Skin epidermis (tissue), 12 donors: ENCODE results near the gene CNRIP1.

Experiments used
- H3K27ac ChIP-seq, 21 experiments: fragments of 200-600 bp; sonication (generic) in 11 of 21; one replicate each; pipeline ENCODE4 v1.5.0; 2020; ENCODE audit warnings: mild to moderate bottlenecking in 3 of 21, inconsistent platforms in 2 of 21, moderate library complexity in 2 of 21
- H3K4me3 ChIP-seq, 7 experiments: fragments of 200-600 bp; sonication (generic) in 2 of 7; one replicate each; pipeline ENCODE4 v1.5.0; 2020; ENCODE audit warnings: inconsistent platforms in 2 of 7, mild to moderate bottlenecking in 2 of 7, moderate library complexity in 1 of 7

Gene CNRIP1

DNA sequence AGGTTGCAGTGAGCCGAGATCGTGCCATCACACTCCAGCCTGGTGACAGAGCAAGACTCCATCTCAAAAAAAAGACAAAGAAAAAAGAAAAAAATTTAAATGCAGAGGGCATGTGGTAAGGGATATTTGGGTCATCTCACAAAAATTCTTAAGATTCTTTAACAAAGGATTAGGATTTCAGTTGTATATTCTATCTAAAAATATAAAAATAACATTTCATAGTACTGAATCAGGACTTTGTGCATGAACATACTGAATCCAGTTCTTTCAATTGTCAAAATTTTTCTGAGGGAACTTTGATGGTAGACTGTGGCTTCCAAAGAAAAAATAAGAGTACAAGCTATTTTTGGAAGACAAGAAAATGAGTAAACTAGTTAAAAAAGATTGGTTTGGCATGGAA is 60.9 kb downstream of the CNRIP1 start:
- Histone ChIP-seq H3K4me3 (no peak overlapping the region), H3K27ac (no peak overlapping the region)

DNA sequence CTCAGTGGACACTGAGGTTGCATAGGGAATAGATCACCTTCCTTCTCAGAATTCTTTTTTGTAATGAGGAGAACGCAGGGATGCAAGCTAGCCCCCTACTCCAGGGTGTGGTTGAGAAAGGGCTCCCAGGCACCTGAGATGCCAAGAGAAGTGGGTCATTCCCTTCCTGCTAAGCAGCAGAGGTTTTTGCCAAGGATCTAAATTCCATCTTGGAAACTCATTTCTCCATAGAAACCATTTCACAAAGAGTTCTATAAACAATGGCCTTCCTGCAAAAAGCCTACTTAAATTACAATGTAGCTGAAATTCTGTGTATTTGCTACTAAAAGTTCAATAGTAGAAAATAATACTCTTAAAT is 63.7 kb downstream of the CNRIP1 start:
- H3K4me3 ChIP-seq = no peak overlapping the region
- H3K27ac ChIP-seq = no peak overlapping the region

DNA sequence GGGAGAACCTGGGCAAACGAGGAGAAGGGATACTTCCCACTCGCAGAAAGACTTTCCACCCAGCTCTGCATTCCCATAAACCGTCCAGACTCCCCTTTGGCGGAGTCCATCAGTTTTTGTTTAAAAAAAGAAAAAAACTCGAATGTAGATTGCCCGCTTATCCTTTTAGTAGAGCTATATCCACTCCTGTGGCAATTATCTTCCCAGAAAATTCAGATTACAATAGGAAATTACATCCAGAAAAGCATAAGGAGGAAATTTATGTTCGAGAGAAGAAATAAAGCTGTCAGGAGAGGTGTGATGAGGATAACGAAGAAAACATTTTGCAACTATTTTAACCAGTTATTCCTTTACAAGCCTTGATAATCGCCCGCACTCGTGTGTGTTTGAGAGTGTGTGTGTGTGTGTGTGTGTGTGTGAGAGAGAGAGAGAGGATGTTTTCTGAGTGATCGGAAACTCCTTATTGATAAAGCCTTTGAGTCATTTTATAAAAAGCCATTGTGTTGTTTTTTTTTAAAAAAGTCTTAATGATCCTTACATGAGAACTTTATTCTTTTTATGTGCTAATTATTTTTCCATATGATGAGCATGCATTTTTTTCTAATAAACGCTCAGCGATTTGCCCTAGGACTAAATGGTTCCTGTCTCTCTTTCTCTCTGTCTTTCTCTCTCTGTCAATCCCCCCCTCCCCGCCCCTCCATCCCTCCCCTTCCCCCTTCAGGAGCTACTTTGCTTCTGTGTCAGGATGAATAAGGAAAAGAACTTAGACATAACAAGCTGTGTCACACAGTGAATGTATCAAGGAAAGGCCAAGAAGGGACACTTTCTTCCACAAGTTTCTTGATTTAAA is 66.3 kb downstream of the CNRIP1 start:
- peak overlapping the region; percentile 57 to 87 (median 71) for H3K4me3 ChIP-seq
- H3K27ac ChIP-seq = peak overlapping the region; percentile 68 to 98 (median 94)

DNA sequence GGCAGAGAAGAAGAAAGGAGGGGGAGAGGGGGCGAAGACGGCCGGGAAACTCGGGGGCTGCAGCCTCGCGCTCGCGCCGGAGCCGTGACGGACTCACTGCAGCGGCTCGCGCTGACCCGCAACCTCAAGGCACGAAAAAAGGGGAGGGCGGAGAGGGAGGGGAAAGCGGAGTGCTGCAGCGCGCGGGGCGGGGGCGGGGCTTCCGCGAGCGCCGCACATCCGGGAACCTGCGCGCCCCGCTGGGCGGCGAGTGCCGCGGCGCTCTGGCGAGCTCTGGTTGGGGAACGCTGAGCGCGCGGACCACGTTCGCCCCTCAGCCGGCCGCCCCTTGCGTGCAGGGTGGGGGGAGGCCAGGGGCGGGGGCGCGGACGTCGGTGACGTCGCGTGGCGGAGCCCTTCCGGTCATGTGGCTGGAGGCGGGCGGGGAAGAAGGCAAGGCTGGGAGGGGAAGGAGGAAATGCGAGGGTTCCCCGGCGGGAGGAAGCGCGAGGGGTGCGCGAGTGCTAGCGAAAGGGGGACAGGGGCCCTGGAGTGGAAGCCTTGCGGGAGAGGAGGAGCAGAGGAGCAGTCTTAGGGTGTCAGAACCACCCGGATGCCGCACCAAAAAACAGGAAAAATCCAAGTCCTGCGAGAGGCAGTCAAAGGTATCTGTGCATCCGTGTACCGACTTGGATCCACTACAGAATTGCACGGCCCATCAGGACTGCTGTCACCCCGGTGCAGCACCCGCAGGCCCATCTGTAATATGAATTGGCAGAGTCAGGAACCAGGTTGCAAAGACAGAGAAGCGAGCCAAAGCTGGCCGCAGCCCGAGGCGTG is 67.1 kb downstream of the CNRIP1 start, which contains the start of gene PPP3R1:
Gene PPP3R1 (minus strand): TSS at position 133 of the 819 bp plus-strand sequence. CDS start 405 bp downstream, outside the sequence.
- Histone ChIP-seq H3K4me3 (peak within 1 kb of the TSS; percentile 57 to 87 (median 71)), H3K27ac (peak within 1 kb of the TSS; percentile 87 to 98 (median 94))

DNA sequence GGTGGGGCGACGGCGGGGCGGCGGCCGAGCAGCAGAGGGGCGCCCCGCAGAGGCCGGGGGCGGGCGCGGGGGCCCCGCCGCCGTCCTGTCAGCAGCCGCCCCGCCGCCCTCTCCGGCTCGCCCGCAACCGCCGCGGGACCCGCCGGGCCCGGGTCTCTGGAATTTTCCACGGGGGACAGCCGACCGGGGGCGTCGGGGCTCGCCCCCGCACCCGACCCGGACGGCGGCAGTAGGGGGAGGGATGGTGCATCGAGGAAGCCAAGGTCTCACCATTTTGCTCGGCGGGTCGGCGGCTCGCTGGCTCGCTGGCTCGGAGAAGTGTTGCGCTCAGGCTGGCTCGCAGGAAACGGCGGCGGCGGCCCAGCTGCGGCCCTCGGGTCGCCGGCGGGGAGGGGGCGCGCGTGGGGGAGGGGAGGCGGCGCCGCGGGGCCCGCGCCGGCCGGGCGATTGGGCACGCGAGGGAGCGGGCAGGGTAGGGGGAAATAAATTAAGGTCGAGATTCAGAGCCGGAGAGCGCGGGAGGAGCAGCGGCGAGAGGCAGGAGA is 67.8 kb downstream of the CNRIP1 start:
- peak overlapping the region; percentile 57 to 87 (median 71) for H3K4me3 ChIP-seq
- H3K27ac ChIP-seq = peak overlapping the region; percentile 87 to 98 (median 94)

DNA sequence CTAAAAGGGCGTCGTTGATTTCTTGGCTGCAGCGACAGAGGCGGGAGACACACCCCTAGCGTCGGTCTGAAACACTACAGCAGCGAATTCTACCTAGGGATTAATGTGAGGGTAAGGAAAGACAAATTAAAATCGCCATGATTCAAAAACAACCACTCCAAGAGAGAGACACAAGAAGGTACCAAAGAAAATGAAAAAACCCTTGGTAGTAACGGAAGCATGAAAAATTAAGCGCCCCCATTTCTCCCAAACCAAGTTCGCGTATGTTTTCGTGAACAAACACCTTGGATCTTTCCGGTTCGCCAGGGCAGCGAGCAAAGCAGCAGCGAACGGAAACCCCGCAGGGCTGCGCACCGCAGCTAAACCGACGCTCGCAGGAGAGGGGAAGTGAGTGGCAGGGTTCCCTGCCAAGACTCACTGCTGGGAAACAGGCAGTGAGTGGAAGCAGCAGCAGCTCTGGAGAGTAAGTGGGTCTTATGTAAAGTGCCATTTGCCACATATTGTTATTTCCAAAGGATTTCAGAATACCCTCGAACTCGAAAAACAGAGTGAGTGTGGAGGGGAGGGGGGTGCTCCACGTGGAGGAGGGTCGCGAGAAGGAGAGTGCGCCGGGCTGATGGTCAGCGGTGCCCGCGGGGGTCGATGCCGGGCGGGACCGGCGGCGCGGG is 68.4 kb downstream of the CNRIP1 start:
- Histone ChIP-seq H3K4me3 (peak overlapping the region; percentile 57 to 87 (median 71)), H3K27ac (peak overlapping the region; percentile 87 to 98 (median 94))

DNA sequence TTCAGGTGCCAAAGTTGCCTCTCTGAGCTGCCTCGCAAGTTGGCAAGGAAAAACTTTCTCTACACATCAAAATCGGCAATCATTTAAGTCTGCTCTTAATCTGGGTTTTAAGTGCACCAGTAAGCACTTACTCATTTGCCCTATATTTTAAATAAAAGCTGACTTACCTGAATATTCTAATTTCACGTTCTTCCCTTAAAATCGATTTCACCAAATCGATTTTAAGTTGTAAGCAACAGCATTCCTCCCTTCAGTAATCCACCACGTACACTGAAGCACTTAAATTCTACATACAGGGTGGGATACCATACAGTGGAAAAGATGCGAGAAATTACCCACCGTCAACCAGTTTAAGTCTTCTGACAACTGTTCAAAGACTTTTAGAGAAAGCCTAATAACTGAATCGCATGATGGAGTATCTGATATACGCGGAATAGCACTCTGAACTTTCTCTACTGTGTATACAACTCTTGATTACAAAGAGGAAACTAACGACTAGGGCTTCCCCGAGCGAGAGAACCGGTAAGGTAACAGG is 69.0 kb downstream of the CNRIP1 start:
- Histone ChIP-seq H3K4me3 (peak overlapping the region; percentile 57 to 87 (median 71)), H3K27ac (peak overlapping the region in 19 of 21 experiments; percentile 87 to 98 (median 94))

DNA sequence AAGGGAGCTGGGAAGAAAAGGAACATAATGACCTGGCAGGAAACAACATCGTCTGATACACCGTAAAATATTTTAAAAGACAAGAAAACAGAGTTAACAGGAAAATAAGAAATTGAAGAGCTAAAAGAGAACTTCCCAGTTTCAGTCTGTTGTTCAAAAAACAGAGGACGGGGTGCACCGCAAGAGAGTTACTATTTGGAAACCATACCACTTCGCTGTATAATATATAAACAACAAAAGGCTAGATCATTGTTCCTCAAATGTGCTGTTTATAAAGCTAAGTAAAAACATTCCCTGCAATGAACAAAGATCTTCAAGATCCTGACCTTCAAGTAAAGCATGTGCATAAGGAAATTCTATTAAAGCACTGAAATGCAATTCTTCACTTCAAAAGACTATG is 69.6 kb downstream of the CNRIP1 start:
- Histone ChIP-seq H3K4me3 (peak overlapping the region; percentile 57 to 87 (median 71)), H3K27ac (peak overlapping the region in 18 of 21 experiments; percentile 14 to 98 (median 94))

DNA sequence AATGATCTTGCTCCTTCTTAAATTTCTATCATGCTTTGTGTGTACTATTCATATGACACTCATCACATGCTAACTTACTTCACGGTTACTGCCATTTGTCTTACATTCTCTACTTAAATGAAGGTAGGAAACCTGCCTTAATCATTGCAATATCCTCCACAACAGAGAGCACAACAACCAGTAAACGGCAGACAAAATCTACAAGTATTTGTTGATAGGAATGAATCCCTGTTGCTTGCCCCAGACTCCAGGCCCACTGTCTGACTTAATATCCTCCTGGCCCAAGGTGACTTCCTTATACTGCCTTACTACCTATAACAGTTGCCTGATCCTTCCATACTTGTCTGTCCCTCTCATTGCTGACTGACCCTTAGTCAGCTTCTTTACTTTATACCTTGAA is 70.9 kb downstream of the CNRIP1 start:
- Histone ChIP-seq H3K4me3 (no peak overlapping the region), H3K27ac (peak overlapping the region in 2 of 21 experiments; percentile 94 to 98)

DNA sequence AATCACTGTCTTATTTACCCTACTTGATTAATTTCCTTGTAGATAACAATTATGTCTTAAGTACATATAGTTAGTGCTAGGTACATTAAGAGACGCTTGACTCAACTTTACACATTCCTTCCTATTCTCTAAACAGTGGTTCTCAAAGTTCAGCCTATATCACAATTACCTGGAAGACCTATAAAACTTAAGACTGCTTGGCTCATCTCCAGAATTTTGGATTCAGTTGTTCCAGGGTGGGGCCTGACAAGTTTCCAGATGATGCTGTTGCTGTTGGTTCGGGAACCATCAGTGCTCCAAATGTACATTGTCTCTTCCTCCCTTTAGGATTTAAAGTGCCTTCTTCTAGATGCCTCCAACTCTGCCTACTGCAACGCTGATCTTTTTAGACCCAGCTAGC is 71.4 kb downstream of the CNRIP1 start:
- Histone ChIP-seq H3K4me3 (no peak overlapping the region), H3K27ac (no peak overlapping the region)

DNA sequence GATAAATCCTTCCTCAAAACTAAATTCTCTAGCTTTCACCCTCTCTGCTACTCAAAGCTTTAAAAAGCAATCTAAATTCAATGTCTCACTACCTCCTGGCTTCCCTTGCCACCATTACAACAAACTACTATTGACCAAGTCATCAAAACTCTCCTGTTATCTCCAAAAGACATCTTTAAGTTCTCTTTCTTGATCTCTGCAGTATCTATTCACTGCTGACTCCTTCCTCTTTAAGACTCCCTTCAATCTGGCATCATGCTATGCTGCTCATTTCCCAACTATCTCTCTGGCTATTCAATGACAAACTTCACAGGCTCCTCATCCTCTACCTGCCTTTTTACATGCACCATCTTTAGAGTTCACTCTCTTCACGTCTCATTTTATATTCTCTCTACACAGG is 73.4 kb downstream of the CNRIP1 start:
- no peak overlapping the region for H3K4me3 ChIP-seq
- H3K27ac ChIP-seq = no peak overlapping the region

DNA sequence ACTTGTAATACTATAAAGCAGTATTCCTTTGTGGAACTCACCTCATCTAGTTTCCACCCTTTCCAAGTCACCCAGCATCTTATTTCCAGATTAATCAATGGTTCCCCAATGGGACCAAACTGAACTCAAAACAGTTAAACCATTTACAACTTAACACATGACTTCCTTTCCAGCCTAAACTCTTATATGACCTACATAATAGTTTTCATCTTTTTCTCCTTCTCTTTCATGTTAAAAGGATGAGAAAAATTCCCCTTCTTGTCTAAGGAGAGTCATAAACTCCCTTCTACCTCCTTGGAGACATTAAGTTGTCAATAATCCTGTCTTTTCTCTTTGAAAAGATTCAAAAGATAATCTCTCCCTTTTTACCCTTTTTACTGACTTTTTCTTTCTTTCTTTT is 74.1 kb downstream of the CNRIP1 start:
- H3K27ac ChIP-seq = no peak overlapping the region

DNA sequence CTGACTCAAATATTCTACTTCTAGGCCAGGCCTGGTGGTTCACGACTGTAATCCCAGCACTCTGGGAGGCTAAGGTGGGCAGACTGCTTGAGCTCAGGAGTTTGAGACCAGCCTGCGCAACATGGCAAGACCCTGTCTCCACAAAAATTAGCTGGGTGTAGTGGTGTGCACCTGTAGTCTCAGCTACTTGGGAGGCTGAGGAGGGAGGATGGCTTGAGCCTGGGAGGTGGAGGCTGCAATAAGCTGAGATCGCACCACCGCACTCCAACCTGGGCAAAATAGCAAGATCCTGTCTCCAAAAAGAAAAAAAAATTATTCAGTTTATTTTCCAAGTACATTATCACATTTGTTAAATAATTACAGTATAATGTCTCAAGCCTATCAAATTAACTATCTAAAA is 74.7 kb downstream of the CNRIP1 start:
- Histone ChIP-seq H3K27ac (no peak overlapping the region), H3K4me3 (no peak overlapping the region)

More for the DNA sequence above, 74.1 kb downstream of the CNRIP1 start:
- H3K4me3 ChIP-seq = no peak overlapping the region

DNA sequence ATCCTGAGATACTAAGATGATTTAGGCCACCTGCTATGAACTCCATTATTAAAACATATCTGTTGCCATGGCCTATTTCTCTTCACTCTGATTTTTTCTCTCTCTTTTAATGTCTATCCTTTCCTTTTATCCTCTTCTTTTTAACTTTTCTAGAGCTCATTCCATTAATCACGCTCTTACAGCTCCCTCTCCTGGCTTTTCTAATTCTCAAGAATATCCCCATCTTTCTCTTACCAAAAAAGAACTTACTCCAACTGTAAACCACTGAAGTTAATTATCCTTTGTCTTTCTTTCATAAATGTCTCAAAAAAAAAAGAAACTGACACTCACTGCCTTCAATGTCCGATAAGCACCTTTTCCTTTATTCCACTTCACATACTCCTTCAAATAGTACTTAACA is 75.3 kb downstream of the CNRIP1 start:
- no peak overlapping the region for H3K27ac ChIP-seq
- H3K4me3 ChIP-seq = no peak overlapping the region
